Panc1 (cell line): ENCODE measurements around the gene SPAG6.

ENCODE experiments used
- CTCF ChIP-seq: fragments of 450-650 bp; IDR thresholded peaks from 2 replicates; pipeline ENCODE4 v1.5.1; 2017; ENCODE audit warnings: mild to moderate bottlenecking
- POLR2AphosphoS5 ChIP-seq: IDR thresholded peaks from 2 replicates; pipeline ENCODE4 v1.6.1; 2012; ENCODE audit warnings: mild to moderate bottlenecking, low read depth, low read length, moderate library complexity
- SIN3A ChIP-seq: IDR thresholded peaks from 2 replicates; pipeline ENCODE4 v1.6.1; 2012; ENCODE audit warnings: low read depth, mild to moderate bottlenecking, low read length, moderate library complexity, borderline replicate concordance; ENCODE audit not compliant: insufficient read depth
- TCF7L2 ChIP-seq: IDR thresholded peaks from 2 replicates; pipeline ENCODE4 v1.6.1; 2011; ENCODE audit warnings: mild to moderate bottlenecking, low read depth, low read length, inconsistent platforms
- TF ChIP-seq, protein P1 (sequence below), 2 experiments: IDR thresholded peaks; 2 replicates each; pipeline ENCODE4 v1.6.1; 2011 to 2012; ENCODE audit warnings: low read depth in 2 of 2, control low read depth in 1 of 2, low read length in 1 of 2, mild to moderate bottlenecking in 1 of 2, moderate library complexity in 1 of 2; ENCODE audit not compliant: insufficient read depth in 1 of 2

DNA sequence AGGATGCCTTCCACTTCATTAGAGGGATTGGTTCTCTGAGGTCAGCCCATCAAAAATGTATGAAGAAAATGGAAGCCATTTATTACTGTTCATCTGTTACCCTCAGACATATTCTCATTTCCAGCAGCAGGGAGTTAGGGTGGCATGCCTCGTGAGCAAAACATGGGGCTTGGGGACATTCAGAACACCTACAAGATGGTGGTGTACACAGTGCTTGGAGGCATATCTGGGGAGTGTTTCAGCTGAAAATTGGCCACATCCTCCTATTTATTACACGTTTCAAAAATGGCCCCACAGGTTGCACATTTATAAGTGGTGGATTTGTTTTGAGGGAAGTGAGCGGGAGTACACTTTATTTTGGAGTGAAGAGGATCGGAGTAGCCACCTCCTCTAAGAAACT, 93.4 kb downstream of the SPAG6 start:
- TF ChIP-seq CTCF (no peak), POLR2AphosphoS5 (no peak), TCF7L2 (no peak), SIN3A (no peak)
- TF ChIP-seq, protein P1, sequence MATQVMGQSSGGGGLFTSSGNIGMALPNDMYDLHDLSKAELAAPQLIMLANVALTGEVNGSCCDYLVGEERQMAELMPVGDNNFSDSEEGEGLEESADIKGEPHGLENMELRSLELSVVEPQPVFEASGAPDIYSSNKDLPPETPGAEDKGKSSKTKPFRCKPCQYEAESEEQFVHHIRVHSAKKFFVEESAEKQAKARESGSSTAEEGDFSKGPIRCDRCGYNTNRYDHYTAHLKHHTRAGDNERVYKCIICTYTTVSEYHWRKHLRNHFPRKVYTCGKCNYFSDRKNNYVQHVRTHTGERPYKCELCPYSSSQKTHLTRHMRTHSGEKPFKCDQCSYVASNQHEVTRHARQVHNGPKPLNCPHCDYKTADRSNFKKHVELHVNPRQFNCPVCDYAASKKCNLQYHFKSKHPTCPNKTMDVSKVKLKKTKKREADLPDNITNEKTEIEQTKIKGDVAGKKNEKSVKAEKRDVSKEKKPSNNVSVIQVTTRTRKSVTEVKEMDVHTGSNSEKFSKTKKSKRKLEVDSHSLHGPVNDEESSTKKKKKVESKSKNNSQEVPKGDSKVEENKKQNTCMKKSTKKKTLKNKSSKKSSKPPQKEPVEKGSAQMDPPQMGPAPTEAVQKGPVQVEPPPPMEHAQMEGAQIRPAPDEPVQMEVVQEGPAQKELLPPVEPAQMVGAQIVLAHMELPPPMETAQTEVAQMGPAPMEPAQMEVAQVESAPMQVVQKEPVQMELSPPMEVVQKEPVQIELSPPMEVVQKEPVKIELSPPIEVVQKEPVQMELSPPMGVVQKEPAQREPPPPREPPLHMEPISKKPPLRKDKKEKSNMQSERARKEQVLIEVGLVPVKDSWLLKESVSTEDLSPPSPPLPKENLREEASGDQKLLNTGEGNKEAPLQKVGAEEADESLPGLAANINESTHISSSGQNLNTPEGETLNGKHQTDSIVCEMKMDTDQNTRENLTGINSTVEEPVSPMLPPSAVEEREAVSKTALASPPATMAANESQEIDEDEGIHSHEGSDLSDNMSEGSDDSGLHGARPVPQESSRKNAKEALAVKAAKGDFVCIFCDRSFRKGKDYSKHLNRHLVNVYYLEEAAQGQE (IDR thresholded peaks at IDR 0.05; ENCODE audit: insufficient read depth in 1 of 2, low read depth in 2 of 2, low read length in 1 of 2) = no peak
